ENCODE measurements around the gene CDC34.

CDC34 gene

DNA sequence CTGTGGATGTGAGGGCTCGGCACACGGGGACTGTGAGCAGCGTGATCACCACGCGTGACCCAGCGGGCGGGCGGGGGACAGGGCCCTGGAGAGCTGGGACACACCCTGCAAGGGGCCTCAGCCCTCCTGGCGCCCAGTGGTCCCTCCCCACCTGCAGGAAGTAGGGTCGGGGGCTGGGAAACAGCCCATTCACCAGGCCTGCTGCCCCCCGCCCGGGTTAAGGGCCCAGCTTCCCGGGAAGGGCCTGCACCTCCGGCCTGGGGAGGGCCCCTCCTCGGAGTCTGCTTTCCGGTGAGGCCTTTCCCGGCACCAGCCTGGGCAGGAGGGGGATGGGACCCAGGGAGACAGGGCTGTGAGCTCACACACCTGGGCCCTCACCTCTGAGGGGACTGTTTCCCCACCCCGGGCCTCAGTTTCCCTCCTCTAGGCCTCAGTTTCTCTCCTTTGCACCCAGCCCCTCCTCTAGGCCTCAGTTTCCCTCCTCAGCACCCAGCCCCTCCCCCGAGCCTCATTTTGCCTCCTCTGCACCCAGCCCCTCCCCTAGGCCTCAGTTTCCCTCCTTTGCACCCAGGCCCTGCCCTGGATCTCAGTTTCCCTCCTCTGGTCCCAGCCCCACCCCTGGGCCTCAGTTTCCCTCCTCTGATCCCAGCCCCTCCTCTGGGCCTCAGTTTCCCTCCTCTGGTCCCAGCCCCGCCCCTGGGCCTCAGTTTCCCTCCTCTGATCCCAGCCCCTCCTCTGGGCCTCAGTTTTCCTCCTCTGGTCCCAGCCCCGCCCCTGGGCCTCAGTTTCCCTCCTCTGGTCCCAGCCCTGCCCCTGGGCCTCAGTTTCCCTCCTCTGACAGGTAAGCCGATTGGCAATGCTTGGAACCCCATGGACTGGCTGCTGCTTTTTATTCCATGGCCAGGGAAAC lies 37.1 kb upstream of the CDC34 start:
- no peak for DNase-seq (ENCODE audit: low read depth)
- TF ChIP-seq, protein P1, sequence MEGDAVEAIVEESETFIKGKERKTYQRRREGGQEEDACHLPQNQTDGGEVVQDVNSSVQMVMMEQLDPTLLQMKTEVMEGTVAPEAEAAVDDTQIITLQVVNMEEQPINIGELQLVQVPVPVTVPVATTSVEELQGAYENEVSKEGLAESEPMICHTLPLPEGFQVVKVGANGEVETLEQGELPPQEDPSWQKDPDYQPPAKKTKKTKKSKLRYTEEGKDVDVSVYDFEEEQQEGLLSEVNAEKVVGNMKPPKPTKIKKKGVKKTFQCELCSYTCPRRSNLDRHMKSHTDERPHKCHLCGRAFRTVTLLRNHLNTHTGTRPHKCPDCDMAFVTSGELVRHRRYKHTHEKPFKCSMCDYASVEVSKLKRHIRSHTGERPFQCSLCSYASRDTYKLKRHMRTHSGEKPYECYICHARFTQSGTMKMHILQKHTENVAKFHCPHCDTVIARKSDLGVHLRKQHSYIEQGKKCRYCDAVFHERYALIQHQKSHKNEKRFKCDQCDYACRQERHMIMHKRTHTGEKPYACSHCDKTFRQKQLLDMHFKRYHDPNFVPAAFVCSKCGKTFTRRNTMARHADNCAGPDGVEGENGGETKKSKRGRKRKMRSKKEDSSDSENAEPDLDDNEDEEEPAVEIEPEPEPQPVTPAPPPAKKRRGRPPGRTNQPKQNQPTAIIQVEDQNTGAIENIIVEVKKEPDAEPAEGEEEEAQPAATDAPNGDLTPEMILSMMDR (IDR thresholded peaks at IDR 0.05; ENCODE audit: control insufficient read depth, insufficient read depth, low read depth, low read length, missing control alignments) = no peak
- no peak overlapping the region for H3K4me3 ChIP-seq (ENCODE audit: control insufficient read depth, low read depth, low read length)

- DNase-seq (ENCODE audit: low read depth) = no peak
- no peak overlapping the region for H3K4me3 ChIP-seq (ENCODE audit: control insufficient read depth, low read depth, low read length)
- TF ChIP-seq, protein P1 (IDR thresholded peaks at IDR 0.05; ENCODE audit: control insufficient read depth, insufficient read depth, low read depth, low read length, missing control alignments) = no peak
These were observed 36.5 kb upstream of the CDC34 start for GRCh38 chr19:495081-495401.

- H3K4me3 ChIP-seq (ENCODE audit: control insufficient read depth, low read depth, low read length) = no peak overlapping the region
- TF ChIP-seq, protein P1 (IDR thresholded peaks at IDR 0.05; ENCODE audit: control insufficient read depth, insufficient read depth, low read depth, low read length, missing control alignments) = peak; percentile 72
- DNase-seq (ENCODE audit: low read depth) = no peak
These were observed 36.0 kb upstream of the CDC34 start for GRCh38 chr19:495402-496111.

DNA sequence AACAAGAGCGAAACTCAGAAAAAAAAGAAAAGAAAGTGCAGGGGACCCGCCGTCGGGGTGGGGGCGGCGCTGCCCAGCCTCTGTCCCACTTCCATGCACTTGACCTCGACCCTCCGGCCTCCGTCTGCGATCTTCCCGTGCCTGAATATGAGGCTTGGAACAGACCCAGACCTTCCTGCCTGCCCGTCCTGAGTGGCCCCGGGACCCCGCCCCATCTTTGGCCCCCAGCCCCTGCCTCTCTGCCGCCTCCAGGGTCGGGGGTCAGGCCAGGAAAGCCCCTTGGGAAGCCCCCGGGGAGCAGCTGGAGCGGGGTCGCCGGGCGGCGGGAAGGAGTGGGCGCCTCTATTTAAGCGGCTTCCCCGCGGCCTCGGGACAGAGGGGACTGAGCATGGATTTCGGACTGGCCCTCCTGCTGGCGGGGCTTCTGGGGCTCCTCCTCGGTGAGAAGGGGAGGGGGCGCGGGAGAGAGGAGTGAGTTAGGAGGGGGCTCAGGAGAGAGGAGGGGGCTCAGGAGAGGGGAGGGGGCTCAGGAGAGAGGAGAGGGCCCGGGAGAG lies 35.4 kb upstream of the CDC34 start, which contains the start of gene MADCAM1:
TSS of gene MADCAM1 (plus strand) at position 375 of the 554 bp plus-strand sequence. CDS start at position 389, 14 bp downstream.
- TF ChIP-seq, protein P1 (IDR thresholded peaks at IDR 0.05; ENCODE audit: control insufficient read depth, insufficient read depth, low read depth, low read length, missing control alignments) = no peak

GRCh38 chr19:496986-497385 lies 34.6 kb upstream of the CDC34 start:
- H3K4me3 ChIP-seq (ENCODE audit: control insufficient read depth, low read depth, low read length) = no peak overlapping the region
- TF ChIP-seq, protein P1 (IDR thresholded peaks at IDR 0.05; ENCODE audit: control insufficient read depth, insufficient read depth, low read depth, low read length, missing control alignments) = no peak
- DNase-seq (ENCODE audit: low read depth) = no peak

More for the DNA sequence above, 35.4 kb upstream of the CDC34 start, which contains the start of gene MADCAM1:
- H3K4me3 ChIP-seq (ENCODE audit: control insufficient read depth, low read depth, low read length) = no peak within 1 kb of the TSS
- DNase-seq (ENCODE audit: low read depth) = no peak

GRCh38 chr19:497491-497868 lies 34.1 kb upstream of the CDC34 start:
- no peak overlapping the region for H3K4me3 ChIP-seq (ENCODE audit: control insufficient read depth, low read depth, low read length)
- no peak for DNase-seq (ENCODE audit: low read depth)
- TF ChIP-seq, protein P1 (IDR thresholded peaks at IDR 0.05; ENCODE audit: control insufficient read depth, insufficient read depth, low read depth, low read length, missing control alignments) = no peak
